ENCODE data around the gene THSD4.

Gene THSD4

DNA sequence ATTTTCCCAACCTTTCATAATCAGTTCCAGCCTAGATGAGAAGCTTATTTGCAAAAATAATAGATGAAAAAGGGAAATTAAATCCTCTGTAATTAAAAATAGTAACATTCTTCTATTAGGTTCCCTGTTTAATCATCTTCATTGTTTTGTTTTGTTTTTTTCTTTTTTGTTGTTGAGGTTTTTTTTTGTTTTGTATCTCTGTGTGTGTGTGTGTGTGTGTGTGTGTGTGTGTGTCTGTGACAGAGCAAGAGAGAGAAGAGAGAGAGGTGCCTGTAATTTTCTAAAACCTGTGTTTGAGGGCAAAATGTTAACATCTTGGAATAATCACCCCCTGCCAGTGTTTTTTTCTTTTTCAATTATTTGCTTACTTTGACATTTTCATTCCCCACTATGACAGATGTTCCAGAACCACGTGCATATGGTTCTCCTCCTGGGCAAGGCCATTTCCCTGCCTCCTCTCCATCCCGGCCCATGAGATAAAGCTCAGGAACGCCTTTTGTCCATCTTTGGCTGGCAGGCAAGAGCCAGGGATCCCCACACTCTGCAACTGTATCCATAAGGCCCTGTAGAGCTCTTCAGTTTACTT is 573.3 kb downstream of the THSD4 start:
- no peak for DNase-seq (ENCODE audit: low read depth)

DNA sequence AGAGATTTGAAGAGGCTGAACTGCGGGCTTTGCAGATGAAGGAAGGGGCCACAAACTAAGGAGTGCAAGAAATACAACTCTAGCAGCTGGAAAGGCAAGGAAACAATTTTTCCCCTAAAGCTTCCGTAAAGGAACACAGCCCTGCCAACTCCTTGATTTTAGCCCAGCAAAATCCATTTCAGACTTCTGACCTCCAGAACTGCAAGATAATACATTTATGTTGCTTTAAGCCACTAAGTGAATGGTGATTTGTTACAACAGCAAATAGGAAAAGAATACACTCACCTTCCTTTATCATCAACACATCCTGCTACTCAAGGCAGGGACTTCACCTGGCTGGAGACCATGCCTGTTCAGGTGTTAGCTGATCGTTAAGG is 575.8 kb downstream of the THSD4 start:
- no peak for DNase-seq (ENCODE audit: low read depth)

DNA sequence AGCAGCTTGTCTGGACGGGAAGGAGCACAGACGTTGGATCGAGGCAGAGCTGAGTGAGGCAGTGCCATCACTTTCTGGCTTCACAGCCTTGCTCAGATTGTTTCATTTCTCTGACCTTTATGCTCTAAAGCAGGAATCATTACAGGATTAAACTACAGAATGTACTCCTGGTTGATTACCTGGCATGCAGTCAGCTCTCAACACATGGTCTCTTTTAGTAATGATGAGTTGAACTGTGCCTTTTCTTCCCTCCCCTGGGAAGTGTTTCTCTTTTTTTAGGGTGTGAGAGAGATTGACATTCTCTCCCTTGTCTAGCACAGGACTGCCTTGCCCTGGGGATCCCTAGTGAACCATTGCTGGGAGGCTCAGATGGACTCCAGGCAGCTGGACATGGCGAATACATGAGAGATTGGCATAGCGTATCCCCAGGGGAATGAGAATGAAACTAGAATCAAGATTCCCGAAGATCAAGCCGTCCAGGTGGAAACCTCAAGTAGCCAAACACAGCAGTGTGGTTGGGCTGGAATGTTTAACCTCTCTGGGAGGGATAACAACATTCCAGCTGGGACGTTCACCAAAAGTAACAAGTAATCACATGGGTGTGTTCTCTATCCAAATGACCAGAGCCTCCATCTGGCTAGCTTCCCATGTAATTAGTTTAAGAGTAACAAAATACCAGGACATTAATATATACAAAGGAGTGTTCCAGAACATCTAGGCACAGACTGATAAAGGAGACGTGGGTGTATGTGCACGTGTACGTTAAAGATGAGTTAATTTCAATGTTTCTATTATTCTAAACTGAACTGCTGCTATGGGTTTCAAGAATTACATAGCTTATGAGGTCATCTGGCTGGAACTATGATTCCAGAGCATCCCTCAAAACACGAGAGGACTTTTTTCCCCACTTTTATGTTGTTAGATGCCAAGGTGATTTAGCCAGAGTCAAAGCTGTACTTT is 576.5 kb downstream of the THSD4 start:
- DNase-seq (ENCODE audit: low read depth): no peak

DNA sequence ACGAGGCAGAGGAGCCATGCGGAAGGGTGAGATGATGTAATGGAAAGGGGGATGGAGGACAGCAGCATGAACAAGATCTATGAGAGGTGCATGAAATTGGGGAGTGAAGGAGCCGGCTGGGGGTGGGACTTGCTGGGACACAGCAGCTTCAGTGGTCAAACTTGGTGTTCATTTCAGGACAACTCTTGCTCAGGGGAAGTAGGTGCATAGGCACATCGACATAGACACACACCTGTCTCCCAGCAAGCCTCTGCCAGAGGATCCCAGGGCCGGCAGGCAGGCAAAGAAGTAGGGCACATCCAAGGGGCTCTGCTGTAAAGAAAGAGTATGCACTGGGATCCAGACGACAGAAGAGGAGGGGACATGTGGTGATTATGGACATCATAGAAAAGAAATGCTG is 582.0 kb downstream of the THSD4 start:
- no peak for DNase-seq (ENCODE audit: low read depth)

DNA sequence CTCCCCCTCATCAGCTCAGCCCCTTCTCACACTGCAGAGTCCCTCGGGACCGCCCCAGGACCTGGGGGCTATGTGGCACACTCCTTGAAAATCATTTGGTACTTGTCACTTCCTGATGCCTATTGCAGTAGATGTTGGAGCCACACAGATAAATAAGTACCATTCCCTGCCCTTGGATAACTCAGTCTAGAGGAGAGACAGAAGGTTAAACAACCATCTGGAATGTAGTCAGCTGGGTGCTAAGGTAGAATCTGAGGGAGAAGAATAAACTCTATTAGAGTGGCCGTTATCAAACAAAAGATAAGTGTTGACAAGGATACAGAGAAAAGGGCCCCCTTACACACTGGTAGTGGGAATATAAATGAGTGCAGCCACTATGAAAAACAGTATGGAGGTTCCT is 582.8 kb downstream of the THSD4 start:
- no peak for DNase-seq (ENCODE audit: low read depth)

DNA sequence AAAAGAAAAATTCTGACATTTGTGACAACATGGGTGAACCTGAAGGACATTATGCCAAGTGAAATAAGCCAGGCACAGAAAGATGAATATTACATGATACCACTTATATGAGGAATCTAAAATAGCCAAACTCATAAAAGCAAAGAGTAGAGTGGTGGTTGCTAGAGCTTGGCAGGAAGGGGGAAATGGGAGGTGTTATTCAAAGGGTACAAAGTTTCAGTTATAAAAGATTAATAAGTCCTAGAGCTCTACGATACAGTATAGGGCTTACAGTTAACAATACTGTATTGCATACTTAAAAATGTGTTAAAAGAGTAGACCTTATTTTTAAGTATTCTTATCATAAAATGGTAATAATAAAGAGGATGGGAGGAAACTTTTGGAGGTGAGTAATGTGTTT is 583.5 kb downstream of the THSD4 start:
- DNase-seq (ENCODE audit: low read depth): no peak

DNA sequence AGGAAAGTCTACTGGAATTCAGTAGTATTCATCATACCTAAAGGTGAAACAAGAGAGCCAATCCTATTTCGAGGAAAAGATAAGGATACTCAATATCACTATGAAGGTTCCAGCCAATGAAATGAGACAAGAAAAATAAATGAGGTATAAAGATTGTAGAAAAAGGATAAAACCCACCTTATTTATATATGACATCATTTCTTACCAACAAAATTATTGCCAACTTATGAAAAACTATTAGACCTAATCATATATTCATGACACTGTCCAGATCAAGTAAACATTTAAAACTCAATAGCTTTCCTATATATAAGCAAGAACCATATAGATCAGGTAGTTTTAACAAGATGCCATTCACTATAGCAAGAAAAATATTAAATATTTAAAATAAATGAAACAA is 584.7 kb downstream of the THSD4 start:
- DNase-seq (ENCODE audit: low read depth): no peak

DNA sequence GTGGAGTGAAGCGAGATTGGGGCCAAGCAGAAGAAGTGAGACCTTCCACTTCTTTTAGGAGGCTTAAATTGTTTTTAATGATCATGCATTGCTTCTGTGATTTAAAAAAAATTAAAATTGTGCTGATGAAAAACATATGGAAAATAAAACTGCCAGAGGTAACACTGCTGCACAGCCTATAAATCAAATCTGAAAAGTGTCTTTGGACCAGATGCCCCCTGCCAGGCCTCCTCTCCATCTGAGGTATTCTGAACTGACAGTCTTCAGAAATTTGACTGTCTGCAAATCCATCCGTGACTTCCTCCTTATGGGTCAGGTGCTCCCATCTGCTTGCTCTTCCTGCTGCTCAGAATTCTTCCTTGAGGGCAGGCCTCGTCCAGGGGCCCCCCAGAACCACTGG is 586.5 kb downstream of the THSD4 start:
- no peak for DNase-seq (ENCODE audit: low read depth)

DNA sequence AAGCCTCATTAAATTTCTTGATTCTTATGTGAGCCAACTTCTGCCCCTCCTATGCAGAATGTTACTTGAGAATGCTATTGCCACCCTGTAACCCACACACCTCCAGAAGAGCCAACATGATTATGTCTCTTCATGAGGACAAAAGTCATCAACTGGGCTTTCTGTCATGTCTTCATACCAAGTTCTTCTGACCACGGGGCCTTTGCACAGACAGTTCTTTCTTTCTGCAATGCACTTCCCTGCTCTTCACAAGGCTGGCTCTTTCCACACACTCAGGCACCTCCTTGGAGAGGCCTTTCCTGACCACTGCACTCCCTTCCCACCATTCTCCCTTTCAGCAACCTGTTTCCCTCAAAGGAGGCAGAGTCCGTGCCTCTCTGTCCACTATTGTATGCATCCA is 587.2 kb downstream of the THSD4 start:
- DNase-seq (ENCODE audit: low read depth): no peak

DNA sequence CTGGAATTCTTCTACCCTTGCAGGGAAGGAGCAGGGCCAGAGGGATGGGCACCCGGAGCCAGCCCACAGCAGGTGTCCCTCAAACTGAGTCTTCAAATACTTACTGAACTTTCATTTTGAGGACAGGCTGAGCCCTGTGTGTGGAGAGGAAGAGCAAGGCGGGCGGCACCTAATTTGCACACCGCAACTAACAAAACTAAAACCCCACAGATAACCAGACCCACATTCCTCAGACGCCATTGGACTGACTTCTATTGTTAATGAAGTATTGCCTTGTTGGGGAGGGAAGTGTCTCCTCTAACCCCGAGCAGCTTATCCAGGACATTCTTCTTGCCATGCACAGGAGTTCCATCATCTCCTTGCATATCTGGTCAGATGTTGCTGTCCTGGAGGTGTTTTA is 589.9 kb downstream of the THSD4 start:
- no peak for DNase-seq (ENCODE audit: low read depth)

DNA sequence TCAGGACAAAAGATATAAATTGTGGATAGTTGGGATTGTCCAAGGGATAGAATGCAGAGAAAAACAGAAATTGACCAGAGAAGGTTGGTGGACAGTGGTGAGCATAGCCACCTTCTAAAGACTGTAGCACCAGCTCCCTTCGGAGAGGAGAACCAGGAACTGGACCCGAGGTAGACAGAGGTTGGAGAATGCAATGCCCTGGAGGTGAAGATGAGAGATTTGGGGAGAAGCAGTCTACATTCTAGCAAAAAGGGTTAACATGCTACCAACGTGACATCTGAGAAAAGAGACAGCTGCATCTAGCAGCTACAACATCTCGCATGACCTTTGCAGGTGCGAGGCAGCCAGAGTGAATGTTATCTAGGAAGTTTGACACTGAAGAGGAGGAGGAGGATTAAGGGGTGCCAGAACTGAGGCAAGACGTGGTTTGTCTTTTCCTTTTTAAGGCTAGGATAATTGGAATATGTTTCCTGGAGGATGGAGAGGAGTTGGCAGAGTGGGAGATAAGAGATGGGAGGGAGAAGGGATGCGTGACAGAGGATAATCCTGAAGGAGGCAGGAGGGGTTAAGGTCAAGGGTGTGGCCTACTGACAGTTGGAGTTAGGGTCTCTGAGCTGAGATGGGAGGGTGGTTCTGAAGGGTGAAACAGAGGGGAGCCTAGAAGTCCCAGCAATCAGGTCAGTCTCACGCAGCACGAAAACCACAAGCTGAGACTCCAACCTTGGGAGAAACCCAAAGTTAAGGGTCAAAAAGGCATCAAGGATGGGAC is 591.4 kb downstream of the THSD4 start:
- DNase-seq (ENCODE audit: low read depth): no peak

DNA sequence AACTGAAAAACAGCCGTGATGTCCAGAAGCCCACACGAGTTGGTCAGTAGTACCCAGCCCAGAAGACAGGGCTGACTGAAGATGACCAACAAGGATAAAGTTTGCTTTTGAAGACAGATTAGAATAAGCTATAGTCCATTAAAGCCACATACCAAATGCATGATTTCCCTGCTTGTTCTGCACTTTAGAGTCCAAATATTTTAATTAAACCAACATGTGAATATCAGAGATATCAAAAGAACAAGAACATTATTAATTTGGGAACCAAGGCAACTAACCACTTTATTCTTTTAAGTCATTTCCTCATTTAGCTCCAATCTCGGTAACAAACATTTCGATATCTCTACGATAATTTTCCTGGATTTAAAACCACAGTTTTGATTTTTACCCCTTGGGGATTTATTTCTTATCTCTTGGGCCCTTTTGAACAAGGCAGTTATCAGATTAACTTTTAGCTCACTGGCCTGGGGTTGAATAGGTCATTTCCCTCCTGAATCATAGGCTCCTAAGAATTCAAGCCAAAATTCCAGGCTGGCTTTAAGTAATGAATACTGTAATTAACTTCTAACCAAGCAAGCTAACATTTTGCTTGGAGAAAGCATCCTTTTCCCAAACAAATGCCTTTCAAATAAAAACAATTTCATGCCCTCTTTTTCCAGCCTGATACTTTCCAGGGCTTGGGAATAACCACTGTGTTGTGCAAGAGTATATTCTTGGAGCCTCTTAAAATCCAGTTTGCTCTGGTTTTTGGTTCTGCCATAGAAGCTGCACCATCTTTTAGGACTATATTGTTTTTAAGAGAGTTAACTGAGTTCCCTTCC is 592.2 kb downstream of the THSD4 start:
- no peak for DNase-seq (ENCODE audit: low read depth)

DNA sequence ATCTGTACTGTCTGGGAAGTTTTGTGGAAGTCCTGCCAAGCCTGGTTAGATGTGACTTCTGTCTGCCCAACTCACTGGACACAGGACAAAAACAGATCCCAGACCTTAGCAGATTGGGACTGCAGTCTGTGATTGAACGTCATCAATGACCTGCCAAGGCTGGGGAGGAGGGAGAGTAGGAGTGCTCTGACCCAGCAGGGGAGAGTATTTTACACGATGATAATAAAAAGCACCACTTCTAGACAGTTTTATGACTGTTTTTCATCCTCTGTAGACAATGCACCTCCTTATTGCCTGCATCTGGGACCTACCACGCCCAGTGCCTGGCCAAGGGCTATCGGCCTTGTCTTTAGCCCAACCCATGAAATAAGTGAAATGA is 592.8 kb downstream of the THSD4 start:
- no peak for DNase-seq (ENCODE audit: low read depth)

DNA sequence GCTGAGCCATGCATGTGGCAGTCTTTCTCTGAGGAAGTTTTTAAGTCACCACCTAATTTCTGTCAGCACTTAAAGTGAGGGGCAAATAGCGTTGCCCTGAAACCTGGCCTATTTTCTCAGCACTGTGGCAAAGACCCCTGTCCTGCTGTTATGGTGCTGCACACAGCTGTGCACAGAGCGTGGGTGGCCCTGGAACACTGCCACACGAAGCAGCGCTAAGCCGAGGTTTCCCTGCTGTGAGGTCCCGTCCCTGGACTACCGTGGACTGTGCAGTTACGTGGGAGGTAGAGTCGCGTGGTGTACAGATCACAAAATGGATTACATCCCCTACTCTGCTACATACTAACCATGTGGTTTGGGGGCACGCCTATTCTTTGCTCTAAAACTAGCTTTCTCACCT is 593.5 kb downstream of the THSD4 start:
- DNase-seq (ENCODE audit: low read depth): no peak

DNA sequence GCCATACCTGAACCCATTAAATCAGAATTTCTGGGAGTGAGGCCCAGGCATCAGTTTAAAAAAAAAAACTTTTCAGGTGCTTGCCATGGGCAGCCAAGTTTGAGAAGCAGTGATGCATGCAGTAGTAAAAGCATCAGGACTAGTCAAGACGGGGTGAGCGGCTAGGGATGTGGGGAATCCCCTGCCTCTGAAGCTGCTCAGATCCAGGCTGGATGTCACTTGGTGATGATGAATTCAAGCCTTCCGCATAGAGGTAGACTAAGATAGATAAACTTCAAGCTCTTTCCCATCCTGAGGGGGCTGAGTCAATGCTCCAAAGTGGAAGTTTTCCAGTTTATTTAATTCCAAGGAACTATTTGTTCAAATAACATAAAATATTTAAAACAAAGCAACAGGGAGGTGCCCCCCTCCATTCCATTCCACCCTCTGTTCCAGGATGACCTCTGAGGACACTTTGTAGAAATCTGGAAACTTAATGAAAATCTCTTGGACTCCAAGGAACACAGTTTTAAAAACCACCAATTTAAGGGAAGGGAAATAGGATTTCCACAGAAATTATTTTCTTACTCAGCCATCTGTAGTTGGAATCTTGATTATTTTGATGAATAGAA is 594.6 kb downstream of the THSD4 start:
- no peak for DNase-seq (ENCODE audit: low read depth)

DNA sequence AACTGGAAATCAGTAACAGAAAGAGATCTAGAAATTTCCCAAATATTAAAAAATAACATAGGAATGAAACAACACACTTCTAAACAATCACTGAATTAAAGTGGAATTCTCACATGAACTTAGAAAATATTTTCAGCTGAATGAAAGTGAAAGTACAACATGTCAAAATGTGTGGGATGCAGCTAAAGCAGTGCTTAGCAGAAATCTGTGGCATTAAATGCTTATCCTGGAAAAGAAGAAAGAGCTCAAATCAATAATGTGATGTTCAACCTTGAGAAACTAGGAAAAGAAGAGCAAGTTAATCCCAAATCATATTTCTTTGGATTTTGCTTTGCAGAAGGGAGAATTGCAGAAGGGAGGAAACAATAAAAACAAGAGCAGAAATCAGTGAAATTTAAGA is 596.9 kb downstream of the THSD4 start:
- DNase-seq (ENCODE audit: low read depth): no peak

DNA sequence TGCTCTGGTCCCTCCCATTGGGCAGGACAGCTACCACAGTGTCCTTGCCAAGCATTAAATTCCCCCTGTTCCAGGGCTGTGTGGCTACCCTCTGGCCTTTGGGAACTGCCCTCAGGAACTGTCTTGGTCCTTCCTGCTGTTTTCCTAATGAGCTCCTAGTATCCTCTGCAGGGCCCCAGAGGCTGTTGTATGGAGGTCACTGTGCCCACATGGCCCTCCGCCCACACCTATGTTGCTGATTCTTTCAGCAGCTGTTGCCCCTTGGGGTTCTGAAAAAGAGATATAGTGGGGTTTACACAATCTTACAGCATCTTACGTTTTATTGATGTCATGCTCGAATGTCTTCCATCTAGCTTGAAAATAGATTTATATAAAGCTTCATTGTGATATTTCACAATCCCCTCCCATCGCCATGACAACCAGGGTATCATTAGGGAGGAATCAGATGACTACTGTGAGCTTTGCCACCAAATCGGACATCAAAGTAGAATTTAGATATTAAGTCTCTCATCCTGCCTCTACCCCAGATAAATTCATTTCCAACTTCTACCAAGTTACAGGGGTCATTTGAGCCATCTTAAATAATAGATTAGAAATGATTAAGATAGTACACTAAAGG is 598.0 kb downstream of the THSD4 start:
- DNase-seq (ENCODE audit: low read depth): no peak

DNA sequence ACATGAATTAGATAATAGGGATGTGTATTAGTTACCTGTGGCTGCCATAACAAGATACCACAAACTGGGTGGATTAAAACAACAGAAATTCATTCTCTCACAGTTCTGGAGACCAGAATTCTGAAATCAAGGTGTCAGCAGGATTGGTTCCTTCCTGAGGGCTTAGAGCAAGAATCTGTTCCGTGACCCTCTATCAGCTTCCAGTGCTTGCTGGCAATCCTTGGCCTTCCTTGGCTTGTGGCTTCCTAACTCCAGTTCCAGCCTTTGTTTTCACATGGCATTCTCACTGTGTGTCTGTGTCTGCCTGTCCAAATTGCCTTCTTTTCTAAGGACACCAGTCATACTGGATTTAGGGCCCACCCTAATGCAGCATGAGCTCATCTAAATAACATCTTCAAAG is 600.6 kb downstream of the THSD4 start:
- no peak for DNase-seq (ENCODE audit: low read depth)

DNA sequence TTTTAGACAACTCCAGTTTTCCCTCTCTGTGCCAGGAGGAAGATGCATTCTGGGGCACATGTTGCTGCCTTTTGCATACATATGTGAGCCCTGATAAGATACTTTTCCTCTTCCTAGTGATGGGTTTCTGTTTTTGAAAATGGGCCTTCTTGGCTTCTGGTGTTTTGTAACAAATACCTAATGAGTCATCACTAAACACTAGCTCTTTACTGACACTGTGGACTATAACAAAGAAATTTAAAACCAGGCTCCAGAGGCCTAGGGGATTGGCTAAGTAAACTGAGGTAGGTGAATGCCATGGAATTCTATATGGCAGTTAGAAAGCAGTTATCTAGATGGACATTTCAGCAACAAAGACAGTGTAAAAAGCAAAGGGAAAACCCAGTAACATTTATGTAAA is 601.7 kb downstream of the THSD4 start:
- DNase-seq (ENCODE audit: low read depth): no peak

DNA sequence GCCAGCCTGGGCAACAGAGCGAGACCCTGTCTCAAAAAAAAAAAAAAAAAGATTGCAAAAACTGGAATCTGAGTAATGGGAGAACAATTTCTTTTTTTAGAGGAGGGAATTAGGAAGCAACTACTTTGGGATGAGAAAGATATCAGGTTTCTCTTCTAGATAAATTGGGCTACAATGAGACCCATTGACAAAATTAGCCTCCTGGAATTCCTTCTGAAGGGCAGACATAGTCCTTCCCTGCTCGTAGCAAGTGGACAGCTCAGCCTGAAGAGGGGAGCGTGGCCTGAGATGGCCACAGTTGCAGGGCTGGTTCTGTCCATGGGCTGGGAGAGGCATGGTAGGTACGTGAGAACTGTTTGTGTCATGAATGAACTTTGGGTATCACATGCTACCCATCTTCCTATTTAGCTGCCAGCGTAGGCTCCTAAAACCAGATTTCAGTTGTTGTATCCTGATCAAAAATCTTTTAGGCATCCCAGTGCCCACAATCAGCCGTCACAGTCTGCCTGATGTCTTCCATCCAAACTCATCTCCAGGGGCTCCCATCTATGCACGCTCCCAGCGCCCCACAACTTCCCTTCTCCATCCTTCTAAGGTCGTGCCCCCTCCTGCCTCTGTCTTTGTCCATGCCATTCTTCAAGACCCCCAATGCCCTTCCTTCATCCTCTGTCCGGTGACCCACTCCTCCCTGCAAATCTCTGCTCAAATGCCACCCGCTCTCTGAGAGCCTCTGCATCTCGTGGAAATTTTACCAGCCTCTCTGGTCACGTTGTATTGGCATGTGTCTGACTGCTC is 603.0 kb downstream of the THSD4 start:
- no peak for DNase-seq (ENCODE audit: low read depth)

DNA sequence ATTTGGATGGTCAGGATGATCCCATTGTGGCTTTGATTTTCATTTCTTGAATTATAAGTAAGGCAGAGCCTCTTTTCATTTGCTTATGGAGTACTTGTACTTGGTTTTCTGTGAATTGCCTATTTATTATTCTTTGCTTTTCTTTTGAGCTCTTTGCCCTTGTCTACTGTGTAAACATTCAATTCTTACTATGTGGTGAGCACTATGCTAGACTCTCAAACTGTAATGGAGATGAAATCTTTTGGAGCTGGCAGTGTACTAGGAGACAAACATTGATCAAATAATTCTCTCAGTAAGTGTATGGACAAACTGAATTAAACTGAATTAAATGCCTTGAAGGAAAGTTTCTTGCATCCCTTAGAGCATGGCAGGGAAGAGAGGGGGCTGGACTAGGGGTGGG is 608.1 kb downstream of the THSD4 start:
- no peak for DNase-seq (ENCODE audit: low read depth)
